Measurements from ENCODE around the gene EHMT2. TPM values are rescaled to one million over a fixed set of nuclear protein-coding genes. Genes with fewer than 3 reads are reported as not detected.

Gene EHMT2
- polyA plus RNA-seq, 3 donors: 9.9 to 52.8 (median 16.0) TPM

DNA sequence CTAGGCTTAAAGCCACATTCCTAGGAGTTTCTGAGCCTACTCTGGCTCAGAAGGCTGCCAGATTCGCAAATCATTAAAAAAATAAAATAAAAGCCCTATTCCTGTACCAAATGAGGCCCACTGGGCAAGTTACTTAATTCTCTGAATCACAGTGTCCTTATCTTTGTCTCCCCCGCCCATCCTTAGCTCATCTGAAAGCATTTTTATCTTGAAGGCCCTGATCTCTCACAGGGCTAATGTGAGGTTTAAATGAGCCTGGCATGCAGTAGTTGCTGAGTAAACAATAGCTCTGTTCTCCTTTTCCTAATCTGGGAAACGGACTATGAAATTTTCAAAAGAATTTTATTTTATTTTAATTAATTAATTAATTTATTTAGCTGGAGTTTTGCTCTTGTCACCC is 6.5 kb upstream of the EHMT2 start:
- H3K36me3 Mint-ChIP-seq: peaks cover 0 to 3% of the 10 kb centered on the region in 2 donors
- intact Hi-C loops (cut with micrococcal nuclease): no loop called here
- Histone ChIP-seq H3K36me3 (replicated peaks in 1 of 2; ENCODE audit: control insufficient read depth in 1 of 2, insufficient read depth in 2 of 2, low read length in 2 of 2) (no peaks in the 10 kb centered on the region), H3K4me2 (replicated peaks; ENCODE audit: extremely low read depth, low read length, poor library complexity, severe bottlenecking) (no peak overlapping the region), H2AFZ (ENCODE audit: insufficient read depth, low read depth, low read length, poor library complexity, severe bottlenecking) (no peak overlapping the region), H4K20me1 (ENCODE audit: insufficient read depth, low read length) (no peaks in the 10 kb centered on the region), H3K27ac (ENCODE audit: low read depth in 1 of 2, low read length in 2 of 2) (no peak overlapping the region), H3K9ac (ENCODE audit: insufficient read depth, low read length, poor library complexity, severe bottlenecking) (no peak overlapping the region), H3K27me3 (ENCODE audit: control insufficient read depth in 2 of 2, insufficient read depth in 2 of 2, low read length in 2 of 2) (no peaks in the 10 kb centered on the region), H3K4me3 (replicated peaks in 1 of 3; ENCODE audit: low read depth in 2 of 3, low read length in 3 of 3) (no peak overlapping the region), H3K79me2 (ENCODE audit: insufficient read depth, low read length) (no peaks in the 10 kb centered on the region), H3K9me3 (replicated peaks in 1 of 2; ENCODE audit: control insufficient read depth in 1 of 2, insufficient read depth in 1 of 2, low read length in 2 of 2) (no peaks in the 10 kb centered on the region), H3K4me1 (ENCODE audit: control insufficient read depth in 1 of 2, insufficient read depth in 2 of 2, low read length in 2 of 2) (peaks cover 32 to 45% of the 10 kb centered on the region in 2 donors)
- H3K4me3 Mint-ChIP-seq: no peak overlapping the region
- H3K9me3 Mint-ChIP-seq: peaks cover 0 to 2% (median 0%) of the 10 kb centered on the region in 7 donors
- WGBS (ENCODE audit: insufficient coverage): no CpG with 5 or more reads among the region's 3 CpGs
- no peak for DNase-seq
- no peak overlapping the region for H3K27ac Mint-ChIP-seq
- TF ChIP-seq, protein P1, sequence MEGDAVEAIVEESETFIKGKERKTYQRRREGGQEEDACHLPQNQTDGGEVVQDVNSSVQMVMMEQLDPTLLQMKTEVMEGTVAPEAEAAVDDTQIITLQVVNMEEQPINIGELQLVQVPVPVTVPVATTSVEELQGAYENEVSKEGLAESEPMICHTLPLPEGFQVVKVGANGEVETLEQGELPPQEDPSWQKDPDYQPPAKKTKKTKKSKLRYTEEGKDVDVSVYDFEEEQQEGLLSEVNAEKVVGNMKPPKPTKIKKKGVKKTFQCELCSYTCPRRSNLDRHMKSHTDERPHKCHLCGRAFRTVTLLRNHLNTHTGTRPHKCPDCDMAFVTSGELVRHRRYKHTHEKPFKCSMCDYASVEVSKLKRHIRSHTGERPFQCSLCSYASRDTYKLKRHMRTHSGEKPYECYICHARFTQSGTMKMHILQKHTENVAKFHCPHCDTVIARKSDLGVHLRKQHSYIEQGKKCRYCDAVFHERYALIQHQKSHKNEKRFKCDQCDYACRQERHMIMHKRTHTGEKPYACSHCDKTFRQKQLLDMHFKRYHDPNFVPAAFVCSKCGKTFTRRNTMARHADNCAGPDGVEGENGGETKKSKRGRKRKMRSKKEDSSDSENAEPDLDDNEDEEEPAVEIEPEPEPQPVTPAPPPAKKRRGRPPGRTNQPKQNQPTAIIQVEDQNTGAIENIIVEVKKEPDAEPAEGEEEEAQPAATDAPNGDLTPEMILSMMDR (IDR thresholded peaks at IDR 0.05): no peak
- H3K27me3 Mint-ChIP-seq (ENCODE audit: low read depth in 3 of 3): peaks cover 4 to 26% (median 15%) of the 10 kb centered on the region in 3 donors
- peaks cover 33% of the 10 kb centered on the region for H3K4me1 Mint-ChIP-seq

DNA sequence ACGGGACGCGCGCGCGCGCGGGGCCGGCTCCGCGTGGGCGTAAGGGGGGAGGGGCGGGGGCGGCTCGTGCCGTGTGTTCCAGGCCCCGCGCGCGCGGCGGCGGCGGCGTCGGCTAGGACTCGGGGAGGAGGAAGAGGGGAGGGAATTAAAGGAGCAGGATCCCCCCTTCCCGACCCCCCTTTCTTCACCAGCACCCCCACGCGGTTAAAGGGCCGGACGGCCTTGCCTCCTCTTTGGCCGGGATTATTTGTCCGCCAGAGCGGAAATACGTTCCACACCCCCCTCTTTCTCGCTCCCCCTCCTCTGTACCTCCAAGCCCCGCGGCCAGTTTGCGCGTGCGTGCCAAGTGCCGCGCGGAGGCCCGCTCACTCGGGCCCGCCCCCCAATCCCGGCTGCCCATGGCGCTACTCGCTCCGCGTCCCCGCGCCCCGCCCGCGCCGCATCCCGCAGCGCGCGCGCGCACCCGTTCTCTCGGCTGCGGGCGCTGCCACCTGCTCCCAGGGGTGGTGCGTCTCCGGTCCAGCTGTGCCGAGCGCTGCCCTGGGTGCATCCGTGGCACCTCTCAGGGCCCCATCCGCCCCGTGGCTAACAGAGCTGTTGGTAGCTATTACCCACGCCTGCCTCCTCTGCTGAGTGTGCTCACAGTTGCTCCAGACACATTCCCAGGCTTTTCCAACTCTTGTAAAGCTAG is 4.6 kb upstream of the EHMT2 start, which contains the start of gene ZBTB12:
Gene ZBTB12 (minus strand): TSS at position 134 of the 691 bp plus-strand sequence. CDS start 781 bp downstream, outside the sequence.
- TF ChIP-seq, protein P1 (IDR thresholded peaks at IDR 0.05): no peak
- no peaks in the 10 kb centered on the region for H3K9me3 ChIP-seq (replicated peaks in 1 of 2; ENCODE audit: control insufficient read depth in 1 of 2, insufficient read depth in 1 of 2, low read length in 2 of 2)
- H3K4me1 Mint-ChIP-seq: peaks cover 39% of the 10 kb centered on the region
- under 1% methylated on average over 44 of the region's 77 CpGs for WGBS (ENCODE audit: insufficient coverage)
- peak within 1 kb of the TSS in 5 of 7 donors; percentile 18 to 88 (median 62) for H3K27ac Mint-ChIP-seq
- peak; percentile 55 to 71 (median 58) for DNase-seq
- H3K27ac ChIP-seq (ENCODE audit: low read depth in 1 of 2, low read length in 2 of 2): peak within 1 kb of the TSS in 1 of 2 donors; percentile 40
- peaks cover 0 to 2% (median 0%) of the 10 kb centered on the region in 7 donors for H3K9me3 Mint-ChIP-seq
- peaks cover 38 to 53% of the 10 kb centered on the region in 2 donors for H3K4me1 ChIP-seq (ENCODE audit: control insufficient read depth in 1 of 2, insufficient read depth in 2 of 2, low read length in 2 of 2)
- H3K9ac ChIP-seq (ENCODE audit: insufficient read depth, low read length, poor library complexity, severe bottlenecking): peak within 1 kb of the TSS; percentile 62
- peak within 1 kb of the TSS; percentile 80 for H2AFZ ChIP-seq (ENCODE audit: insufficient read depth, low read depth, low read length, poor library complexity, severe bottlenecking)
- H3K4me2 ChIP-seq (replicated peaks; ENCODE audit: extremely low read depth, low read length, poor library complexity, severe bottlenecking): peak within 1 kb of the TSS; percentile 93
- peak within 1 kb of the TSS; percentile 56 to 77 (median 71) for H3K4me3 ChIP-seq (replicated peaks in 1 of 3; ENCODE audit: low read depth in 2 of 3, low read length in 3 of 3)
- peaks cover 4 to 26% (median 15%) of the 10 kb centered on the region in 3 donors for H3K27me3 Mint-ChIP-seq (ENCODE audit: low read depth in 3 of 3)
- H3K79me2 ChIP-seq (ENCODE audit: insufficient read depth, low read length): peaks cover 13% of the 10 kb centered on the region
- H3K36me3 ChIP-seq (replicated peaks in 1 of 2; ENCODE audit: control insufficient read depth in 1 of 2, insufficient read depth in 2 of 2, low read length in 2 of 2): no peaks in the 10 kb centered on the region
- H3K27me3 ChIP-seq (ENCODE audit: control insufficient read depth in 2 of 2, insufficient read depth in 2 of 2, low read length in 2 of 2): no peaks in the 10 kb centered on the region
- H3K36me3 Mint-ChIP-seq: peaks cover 0 to 3% of the 10 kb centered on the region in 2 donors
- no peaks in the 10 kb centered on the region for H4K20me1 ChIP-seq (ENCODE audit: insufficient read depth, low read length)
- intact Hi-C loops (cut with micrococcal nuclease): no loop called here
- H3K4me3 Mint-ChIP-seq: peak within 1 kb of the TSS; percentile 84 to 94

All from CD14-positive monocyte (primary cell).